K562 (cell line): ENCODE results near the gene RTBDN. TPM values are rescaled to one million over a fixed set of nuclear protein-coding genes. Genes with fewer than 3 reads are reported as not detected.

Experiments used
- CLOCK ChIP-seq: fragments of 250-450 bp; sonication (Bioruptor Pico); IDR thresholded peaks from 2 replicates; pipeline ENCODE4 v1.4.0; 2020; ENCODE audit warnings: mild to moderate bottlenecking, moderate library complexity, borderline replicate concordance
- CSDE1 ChIP-seq, 2 experiments: fragments of 450-650 bp; IDR thresholded peaks; 2 replicates each; pipeline ENCODE4 v1.6.1; 2016; ENCODE audit warnings: mild to moderate bottlenecking in 1 of 2
- DPF2 ChIP-seq: fragments of 450-650 bp; IDR thresholded peaks from 2 replicates; pipeline ENCODE4 v1.6.1; 2016
- ETV6 ChIP-seq, 3 experiments: fragments of 150-350 bp in 1 of 3; sonication (generic) in 1 of 3; formaldehyde crosslinking in 1 of 3; IDR thresholded peaks; 2 replicates each; pipeline versions ENCODE4 v1.6.1 to v1.8.0; 2014 to 2022; ENCODE audit warnings: borderline replicate concordance in 2 of 3, low read depth in 2 of 3, antibody characterized with exemption in 1 of 3, low read length in 1 of 3, mild to moderate bottlenecking in 1 of 3, missing genetic modification reagents in 1 of 3
- FOS ChIP-seq: IDR thresholded peaks from 3 replicates; pipeline ENCODE4 v1.6.1; 2011; ENCODE audit not compliant: insufficient read length; ENCODE audit errors: extremely low read depth
- HMGN3 ChIP-seq: IDR thresholded peaks from 2 replicates; pipeline ENCODE4 v1.6.1; 2011; ENCODE audit warnings: borderline replicate concordance, low read depth, mild to moderate bottlenecking, mixed read lengths, low read length; ENCODE audit not compliant: insufficient read length; ENCODE audit errors: extremely low read depth
- IRF9 ChIP-seq: fragments of 450-650 bp; IDR thresholded peaks from 2 replicates; pipeline ENCODE4 v1.6.1; 2016; ENCODE audit warnings: missing biosample characterization, missing genetic modification characterization
- LCOR ChIP-seq: sonication (generic); formaldehyde crosslinking; IDR thresholded peaks from 2 replicates; pipeline ENCODE4 v1.8.0; 2022; ENCODE audit warnings: mild to moderate bottlenecking, missing genetic modification reagents
- MAFG ChIP-seq: fragments of 450-650 bp; conservative IDR thresholded peaks from 2 replicates; pipeline ENCODE4 v1.6.1; 2016; ENCODE audit warnings: missing genetic modification characterization, missing compliant biosample characterization
- MYBL2 ChIP-seq, 2 experiments: fragments of 450-650 bp in 1 of 2; sonication (generic) in 1 of 2; formaldehyde crosslinking in 1 of 2; IDR thresholded peaks; 2 replicates each; pipeline versions ENCODE4 v1.6.1 to v1.8.1; 2017 to 2022; ENCODE audit warnings: borderline replicate concordance in 1 of 2, inconsistent platforms in 1 of 2, low read depth in 1 of 2, mild to moderate bottlenecking in 1 of 2, missing genetic modification reagents in 1 of 2, moderate library complexity in 1 of 2
- NRF1 ChIP-seq, 2 experiments: fragments of 450-650 bp; IDR thresholded peaks in 1 of 2; conservative IDR thresholded peaks in 1 of 2; 2 replicates each; pipeline ENCODE4 v1.6.1; 2014; ENCODE audit warnings: mild to moderate bottlenecking in 2 of 2
- PPARD ChIP-seq: fragments of 250-450 bp; sonication (Bioruptor Pico); IDR thresholded peaks from 2 replicates; pipeline ENCODE4 v1.8.0; 2022; ENCODE audit warnings: inconsistent platforms, mild to moderate bottlenecking, moderate library complexity
- RFX5 ChIP-seq: IDR thresholded peaks from 2 replicates; pipeline ENCODE4 v1.6.1; 2011; ENCODE audit warnings: low read depth, mild to moderate bottlenecking, improper control_type of control experiment, low read length
- SPI1 ChIP-seq: IDR thresholded peaks from 2 replicates; pipeline ENCODE4 v1.6.1; 2011; ENCODE audit warnings: low read depth, low read length, control low read depth, borderline replicate concordance
- ZBTB5 ChIP-seq: fragments of 450-650 bp; IDR thresholded peaks from 2 replicates; pipeline ENCODE4 v1.6.1; 2017; ENCODE audit warnings: antibody characterized with exemption
- ZNF644 ChIP-seq: fragments of 200-800 bp; sonication (Bioruptor generic); IDR thresholded peaks from 2 replicates; pipeline ENCODE4 v1.6.1; 2016; ENCODE audit warnings: low read depth, missing genetic modification characterization, missing compliant biosample characterization
- polyA plus RNA-seq, 8 experiments: library from polyadenylated mRNA; depleted of rRNA in 4 of 8; stranded (reverse) in 5 of 8; unstranded in 3 of 8; fragments of >200 nt; fragmentation: Nextera tagmentation in 2 of 8; fragmentation: Illumina TruSeq in 1 of 8; extraction: Ambion mirVana in 2 of 8; extraction: Trizol in 1 of 8; gene quantifications; 2 replicates each; pipeline versions ENCODE4 v1.2.1 to v1.2.3, GENCODE V29; 2011 to 2014; ENCODE audit warnings: inconsistent platforms in 1 of 8, missing spikeins in 1 of 8
- total RNA-seq, 7 experiments: library from RNA; depleted of rRNA in 6 of 7; stranded (reverse); fragments of >200 nt in 6 of 7; fragmentation: Illumina TruSeq in 2 of 7; extraction: Trizol in 2 of 7; gene quantifications; 2 replicates each; pipeline versions ENCODE4 v1.2.1 to v1.2.3, GENCODE V29; 2011 to 2021; ENCODE audit warnings: low replicate concordance in 1 of 7
- TF ChIP-seq, protein P1 (sequence below): sonication (generic); formaldehyde crosslinking; IDR thresholded peaks from 2 replicates; pipeline ENCODE4 v1.4.0; 2020; ENCODE audit warnings: mild to moderate bottlenecking, missing genetic modification reagents

RTBDN gene
- total and polyA plus RNA-seq, 9 of the 15 experiments (the other 6 are each of a cell fraction or from before 2014, with no cell fraction given), result 0.20 to 2.3 (median 0.72) TPM; not detected in 1

DNA sequence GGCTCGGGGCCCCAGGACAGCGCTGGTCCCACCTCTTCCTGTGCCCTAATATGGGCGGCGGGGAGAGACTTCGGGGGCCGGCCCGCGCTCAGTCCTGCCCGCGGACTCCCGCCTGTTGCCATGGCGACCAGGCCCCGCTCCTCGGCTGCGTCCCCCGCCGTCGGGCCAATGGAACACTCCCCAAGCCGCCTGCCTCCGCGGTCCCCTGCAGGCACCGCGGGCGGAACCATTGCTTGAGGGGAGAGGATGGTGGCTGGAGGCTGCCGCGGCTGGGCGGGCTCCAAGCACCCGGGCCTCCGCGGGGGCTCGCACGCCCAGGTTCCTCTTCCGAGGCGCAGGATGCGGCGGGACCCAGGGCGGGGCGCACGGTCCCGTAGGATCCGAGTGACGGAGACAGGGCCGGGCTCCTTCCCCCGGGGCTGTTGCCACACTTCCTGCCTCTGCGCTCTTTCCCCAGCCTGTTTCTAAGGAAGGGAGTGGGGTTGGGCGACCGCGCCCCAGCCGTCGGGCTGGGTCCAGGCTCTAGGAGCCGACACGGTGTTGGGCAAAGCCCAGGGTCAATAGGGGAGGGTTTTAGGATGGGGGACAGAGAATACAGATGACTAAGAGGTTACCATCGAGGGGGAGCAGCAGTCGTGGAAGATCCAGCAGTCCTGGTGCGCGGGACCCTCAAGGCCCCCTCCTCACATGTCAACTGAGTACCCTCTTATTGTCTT, 44.3 kb downstream of the RTBDN start (continued):
- TF ChIP-seq FOS, result no peak
- TF ChIP-seq CSDE1 (IDR thresholded peaks at IDR 0.05), result peak in 1 of 2 experiments; percentile 95; a peak in 2 of 4 replicates
- peak; percentile 58; the same call in 1 of the 2 replicates for TF ChIP-seq LCOR (CRISPR knock-in tag)
- TF ChIP-seq HMGN3, result peak; percentile 96
- no peak for TF ChIP-seq RFX5
- TF ChIP-seq ZBTB5, result no peak
- no peak for TF ChIP-seq IRF9 (tag)
- peak; percentile 78 to 79 for TF ChIP-seq NRF1 (conservative IDR thresholded peaks at IDR 0.05 in 1 of 2, IDR thresholded peaks at IDR 0.05 in 1 of 2)
- 0 out of 4 replicates have a peak, but pooled peaks of 1 of the 2 experiments have one; percentile 22 for TF ChIP-seq ETV6 (IDR thresholded peaks at IDR 0.05; ENCODE audit: borderline replicate concordance in 1 of 2, low read depth in 2 of 2, low read length in 1 of 2)
- TF ChIP-seq ETV6 (CRISPR knock-in tag; IDR thresholded peaks at IDR 0.05; ENCODE audit: borderline replicate concordance), result no peak
- no peak for TF ChIP-seq CLOCK (CRISPR knock-in tag)
- no peak for TF ChIP-seq MYBL2 (IDR thresholded peaks at IDR 0.05; ENCODE audit: low read depth)
- no peak for TF ChIP-seq MYBL2 (CRISPR knock-in tag; IDR thresholded peaks at IDR 0.05; ENCODE audit: borderline replicate concordance)
- TF ChIP-seq, protein P1, sequence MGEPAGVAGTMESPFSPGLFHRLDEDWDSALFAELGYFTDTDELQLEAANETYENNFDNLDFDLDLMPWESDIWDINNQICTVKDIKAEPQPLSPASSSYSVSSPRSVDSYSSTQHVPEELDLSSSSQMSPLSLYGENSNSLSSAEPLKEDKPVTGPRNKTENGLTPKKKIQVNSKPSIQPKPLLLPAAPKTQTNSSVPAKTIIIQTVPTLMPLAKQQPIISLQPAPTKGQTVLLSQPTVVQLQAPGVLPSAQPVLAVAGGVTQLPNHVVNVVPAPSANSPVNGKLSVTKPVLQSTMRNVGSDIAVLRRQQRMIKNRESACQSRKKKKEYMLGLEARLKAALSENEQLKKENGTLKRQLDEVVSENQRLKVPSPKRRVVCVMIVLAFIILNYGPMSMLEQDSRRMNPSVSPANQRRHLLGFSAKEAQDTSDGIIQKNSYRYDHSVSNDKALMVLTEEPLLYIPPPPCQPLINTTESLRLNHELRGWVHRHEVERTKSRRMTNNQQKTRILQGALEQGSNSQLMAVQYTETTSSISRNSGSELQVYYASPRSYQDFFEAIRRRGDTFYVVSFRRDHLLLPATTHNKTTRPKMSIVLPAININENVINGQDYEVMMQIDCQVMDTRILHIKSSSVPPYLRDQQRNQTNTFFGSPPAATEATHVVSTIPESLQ (CRISPR knock-in tag), result peak; percentile 66; the same call in 1 of the 2 replicates
- no peak for TF ChIP-seq PPARD (CRISPR knock-in tag)
- TF ChIP-seq ZNF644 (tag), result no peak
- TF ChIP-seq SPI1, result 0 out of 2 replicates have a peak, but pooled peaks have one; percentile 32
- TF ChIP-seq MAFG, result no peak
- peak; percentile 14; the same call in 1 of the 2 replicates for TF ChIP-seq DPF2
